CD4-positive, alpha-beta T cell treated with Interleukin-15 for 4 hours (primary cell): Measurements from ENCODE around the gene PDGFC.

ENCODE experiments used
- DNase-seq: peaks from one replicate; pipeline ENCODE4 v3.0.0-alpha.2; 2020; ENCODE audit warnings: low spot score

The PDGFC gene

GRCh38 chr4:156971676-156972378 lies at the start of gene PDGFC:
PDGFC (minus strand) TSS chr4:156971799; CDS start chr4:156970903, 896 bp downstream.
- no peak for DNase-seq

GRCh38 chr4:157020882-157021281 lies 49.3 kb upstream of the PDGFC start:
- no peak for DNase-seq

GRCh38 chr4:157018920-157019490 lies 47.4 kb upstream of the PDGFC start:
- no peak for DNase-seq

GRCh38 chr4:157014621-157015591 lies 43.3 kb upstream of the PDGFC start:
- DNase-seq = no peak

- DNase-seq = no peak
Observed at GRCh38 chr4:157013656-157014055, 42.1 kb upstream of the PDGFC start.

GRCh38 chr4:157012781-157013180 lies 41.2 kb upstream of the PDGFC start:
- no peak for DNase-seq

GRCh38 chr4:157012296-157012695 lies 40.7 kb upstream of the PDGFC start:
- DNase-seq = no peak

GRCh38 chr4:157010630-157011029 lies 39.0 kb upstream of the PDGFC start:
- no peak for DNase-seq

GRCh38 chr4:157005831-157006230 lies 34.2 kb upstream of the PDGFC start:
- no peak for DNase-seq

GRCh38 chr4:157005193-157005592 lies 33.6 kb upstream of the PDGFC start:
- no peak for DNase-seq

- DNase-seq = no peak
Observed at GRCh38 chr4:157004279-157005161, 32.9 kb upstream of the PDGFC start.

- DNase-seq = no peak
Observed at GRCh38 chr4:156999175-156999517, 27.5 kb upstream of the PDGFC start.

- no peak for DNase-seq
Observed at GRCh38 chr4:156998500-156999174, 27.0 kb upstream of the PDGFC start.

- DNase-seq = no peak
Observed at GRCh38 chr4:156992943-156993342, 21.3 kb upstream of the PDGFC start.

GRCh38 chr4:156991161-156991560 lies 19.6 kb upstream of the PDGFC start:
- DNase-seq = no peak

- DNase-seq = no peak
Observed at GRCh38 chr4:156983366-156983765, 11.8 kb upstream of the PDGFC start.

GRCh38 chr4:156981262-156981769 lies 9.7 kb upstream of the PDGFC start:
- no peak for DNase-seq

GRCh38 chr4:156977435-156978160 lies 6.0 kb upstream of the PDGFC start:
- no peak for DNase-seq

- no peak for DNase-seq
Observed at GRCh38 chr4:156976147-156976546, 4.5 kb upstream of the PDGFC start.

- DNase-seq = no peak
Observed at GRCh38 chr4:156975686-156976085, 4.1 kb upstream of the PDGFC start.
